M059J (cell line): Measurements from ENCODE around the gene CREB3L1. TPM values are rescaled to one million over a fixed set of nuclear protein-coding genes. Genes with fewer than 3 reads are reported as not detected.
"Not testable (repeated sequence)": the region's sequence is repeated elsewhere in the genome, so short reads cannot be mapped to it uniquely, and the experiment has no call there.

Experiments used
- DNase-seq: peaks from one replicate; pipeline ENCODE4 v3.0.0-alpha.2; 2012; ENCODE audit warnings: low read depth
- total RNA-seq: library from RNA; depleted of rRNA; stranded (reverse); fragments of >200 nt; shearing (Covaris generic); gene quantifications from 2 replicates; pipeline ENCODE4 v1.2.3, GENCODE V29; 2014

Gene CREB3L1
- total RNA-seq, 1 experiment from 2014 or later: 70.3 TPM

DNA sequence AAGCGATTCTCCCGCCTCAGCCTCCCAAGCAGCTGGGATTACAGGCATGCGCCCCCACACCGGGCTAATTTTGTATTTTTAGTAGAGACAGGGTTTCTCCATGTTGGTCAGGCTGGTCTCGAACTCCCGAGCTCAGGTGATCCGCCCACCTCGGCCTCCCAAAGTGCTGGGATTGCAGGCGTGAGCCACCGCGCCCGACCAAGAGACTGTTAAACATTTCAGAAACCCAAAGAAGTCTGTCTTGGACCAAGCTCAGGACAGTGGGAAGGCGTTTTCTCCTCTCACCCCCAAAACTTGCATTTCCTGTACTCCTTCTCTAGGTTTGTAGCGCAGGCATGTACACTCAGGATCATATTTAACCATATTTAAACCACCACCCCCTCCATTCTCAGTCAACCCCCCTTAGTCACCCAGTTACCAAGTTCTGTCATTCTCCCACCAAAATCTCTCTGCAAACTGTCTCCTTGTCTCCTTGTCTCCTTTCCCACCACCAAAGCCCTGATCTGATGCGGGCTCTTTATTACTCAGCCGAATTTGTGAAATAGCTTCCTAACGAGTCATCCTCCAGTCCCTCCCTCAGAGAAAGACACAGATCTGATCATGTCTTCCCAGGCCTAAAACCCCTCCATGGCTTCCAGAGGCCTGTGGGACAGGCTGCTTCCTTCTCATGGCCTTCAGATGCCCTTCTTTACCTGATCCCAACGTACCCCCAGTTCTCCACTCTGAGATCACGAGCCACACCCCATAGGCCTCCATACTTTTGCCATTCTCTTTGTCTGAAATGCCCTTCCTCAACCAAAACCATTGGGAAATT lies 29.0 kb upstream of the CREB3L1 start:
- DNase-seq: peak; percentile 99

DNA sequence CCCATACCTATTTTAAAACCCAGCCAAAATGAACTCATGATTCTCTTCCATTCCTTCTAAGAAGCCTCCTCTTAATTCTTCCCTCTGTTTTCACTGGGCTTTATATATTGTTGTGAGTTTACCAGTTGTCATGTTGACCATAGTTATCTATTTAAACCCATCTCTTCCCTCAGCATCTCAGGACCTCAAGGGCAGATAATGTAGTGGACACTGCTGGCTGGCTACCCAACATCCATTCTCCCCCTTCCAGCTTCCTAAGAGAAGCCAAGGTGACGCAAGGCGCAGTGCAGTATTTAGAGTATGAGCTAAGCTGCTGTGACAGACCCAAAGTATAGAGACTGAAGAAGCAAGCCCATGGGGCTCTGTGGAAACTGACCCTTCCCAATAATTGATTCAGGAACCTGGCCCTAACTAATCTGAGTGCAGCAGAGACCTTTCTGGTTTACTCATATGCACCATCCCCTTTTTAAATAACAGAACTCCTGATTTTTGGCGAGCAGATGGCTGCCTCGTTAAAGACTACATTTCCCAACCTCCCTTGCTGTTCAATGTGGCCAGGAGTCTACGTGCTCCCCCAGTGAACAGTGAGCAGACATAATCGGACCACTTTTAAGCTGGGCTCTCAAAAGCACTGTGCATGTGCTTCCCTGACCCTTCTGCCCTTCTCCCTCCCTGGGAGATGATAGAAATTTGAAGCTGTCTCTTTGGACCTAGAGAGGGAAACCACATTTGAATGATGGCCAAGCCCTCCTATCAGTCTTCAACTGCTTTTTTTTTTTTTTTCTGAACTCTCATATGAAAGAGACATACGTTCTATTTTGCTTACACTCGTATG lies 28.1 kb upstream of the CREB3L1 start:
- DNase-seq: peak; percentile 81

DNA sequence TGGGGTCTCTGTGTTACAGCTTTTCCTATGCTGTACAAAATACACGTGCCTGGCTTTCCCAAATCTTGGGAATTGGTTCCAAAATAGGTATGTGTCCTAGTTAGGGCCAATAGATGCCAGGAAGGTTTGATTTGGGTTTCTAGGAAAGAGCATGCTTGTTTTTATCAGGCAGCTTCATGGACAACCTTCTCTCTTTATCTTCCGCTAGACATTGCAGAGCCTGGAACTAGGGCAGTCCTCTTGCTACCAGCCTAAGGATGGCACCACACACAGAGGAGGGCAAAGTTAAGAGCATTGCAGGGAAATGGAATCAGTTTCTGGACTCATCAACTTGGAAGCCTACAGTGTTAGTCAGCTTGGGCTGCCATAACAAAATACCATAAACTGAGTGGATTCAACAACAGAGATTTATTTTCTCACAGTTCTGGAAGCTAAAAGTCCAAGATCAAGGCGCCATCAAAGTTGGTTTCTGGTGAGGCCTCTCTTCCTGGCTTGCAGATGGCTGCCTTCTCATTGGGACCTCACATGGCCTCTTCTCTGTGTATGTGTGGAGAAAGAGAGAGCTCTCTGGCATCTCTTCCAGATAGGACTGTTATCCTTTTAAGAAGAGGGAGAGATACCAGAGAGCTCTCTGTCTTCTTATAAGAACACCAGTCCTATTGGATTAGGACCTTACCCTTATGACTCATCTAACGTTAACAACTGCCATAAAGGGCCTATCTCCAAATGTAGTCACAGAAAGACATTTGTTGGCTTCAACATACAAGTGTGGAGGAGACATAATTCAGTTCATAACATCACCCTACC lies 27.3 kb upstream of the CREB3L1 start:
- peak; percentile 57 for DNase-seq

GRCh38 chr11:46250745-46251052 lies 26.8 kb upstream of the CREB3L1 start:
- no peak for DNase-seq

DNA sequence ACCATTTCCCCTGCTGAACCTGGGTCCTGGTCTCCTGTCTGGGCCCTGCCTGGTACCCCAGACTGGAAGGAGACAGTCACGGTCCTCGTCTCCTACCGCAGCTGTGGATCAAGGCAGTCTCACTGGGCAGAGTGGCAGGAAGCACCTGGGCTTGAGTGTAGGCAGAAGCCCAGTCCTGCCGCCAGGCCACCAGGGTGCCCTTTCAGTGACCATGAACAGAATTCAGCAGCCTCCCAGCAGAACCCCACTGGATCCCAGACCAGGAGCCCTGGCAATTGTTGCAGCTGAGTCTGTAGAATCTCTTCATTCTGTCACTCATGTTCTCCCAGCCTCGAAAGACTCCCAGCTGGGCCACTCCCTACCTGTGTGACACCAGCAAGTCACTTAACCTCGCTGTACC lies 25.5 kb upstream of the CREB3L1 start:
- no peak for DNase-seq

DNA sequence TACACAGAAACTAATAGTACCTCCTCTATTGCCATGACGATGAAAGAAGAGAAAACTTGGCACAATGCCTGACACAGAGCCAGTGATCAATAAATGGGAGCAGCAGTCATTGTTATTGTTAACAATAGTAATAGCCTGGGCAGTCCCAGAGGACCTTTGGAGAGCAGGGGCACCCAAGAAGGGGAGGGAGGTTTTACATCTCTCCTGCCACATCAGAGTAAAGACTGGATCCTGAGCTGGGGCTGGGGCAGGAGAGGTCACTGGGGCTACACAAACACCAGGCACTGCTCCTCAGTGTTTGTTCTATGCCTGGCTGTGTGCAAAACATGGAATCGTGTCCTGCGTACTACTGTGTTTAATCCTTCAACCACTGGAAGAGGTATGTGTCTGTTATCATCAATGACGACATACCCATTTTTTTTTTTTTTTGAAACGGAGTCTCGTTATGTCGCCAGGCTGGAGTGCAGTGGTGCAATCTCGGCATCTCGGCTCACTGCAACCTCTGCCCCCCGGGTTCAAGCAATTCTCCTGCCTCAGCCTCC lies 25.0 kb upstream of the CREB3L1 start:
- no peak for DNase-seq

- no peak for DNase-seq
These were observed 24.0 kb upstream of the CREB3L1 start for GRCh38 chr11:46253258-46254132.

DNA sequence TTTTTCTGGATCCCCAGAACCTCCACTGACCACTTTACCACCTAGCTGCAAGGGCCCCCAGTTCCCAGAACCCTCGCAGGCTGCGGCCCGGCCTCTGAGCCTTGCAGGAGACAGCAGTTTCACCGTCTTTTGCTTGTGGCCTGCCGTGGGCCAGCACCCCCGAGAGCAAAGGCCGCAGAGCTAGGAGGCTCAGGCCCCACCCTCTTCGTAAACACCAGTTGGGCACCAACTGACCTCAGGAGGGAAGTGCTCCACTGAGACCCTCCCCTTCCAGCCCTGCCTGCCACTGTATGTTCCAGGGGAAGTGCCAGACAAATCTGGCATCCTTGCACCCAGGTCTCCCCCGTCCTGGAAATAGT lies 23.4 kb upstream of the CREB3L1 start:
- no peak for DNase-seq

DNA sequence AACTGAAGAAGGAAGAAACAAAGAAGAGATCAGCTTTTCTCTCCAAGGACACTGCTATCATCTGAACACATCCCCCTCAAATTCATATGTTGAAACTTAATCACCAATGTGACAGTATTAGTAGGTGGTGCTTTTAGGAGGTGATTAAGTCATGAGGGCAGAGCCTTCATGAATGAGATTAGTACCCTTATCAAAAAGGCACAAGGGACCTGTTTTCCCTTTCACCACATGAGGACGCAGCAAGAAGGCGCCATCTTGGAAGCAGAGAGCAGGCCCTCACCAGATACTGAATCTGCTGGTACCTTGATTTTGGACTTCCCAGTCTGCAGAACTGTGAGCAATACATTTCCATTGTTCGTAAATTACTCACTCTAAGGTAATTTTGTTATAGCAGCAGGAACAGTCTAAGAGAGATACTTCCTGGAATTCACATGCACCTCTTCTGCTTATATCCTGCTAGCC lies 20.9 kb upstream of the CREB3L1 start:
- DNase-seq: no peak

GRCh38 chr11:46259347-46259746 lies 18.1 kb upstream of the CREB3L1 start:
- DNase-seq: not testable (repeated sequence)

GRCh38 chr11:46259971-46260560 lies 17.4 kb upstream of the CREB3L1 start:
- DNase-seq: peak; percentile 33

- no peak for DNase-seq
These were observed 14.3 kb upstream of the CREB3L1 start for GRCh38 chr11:46263120-46263519.

DNA sequence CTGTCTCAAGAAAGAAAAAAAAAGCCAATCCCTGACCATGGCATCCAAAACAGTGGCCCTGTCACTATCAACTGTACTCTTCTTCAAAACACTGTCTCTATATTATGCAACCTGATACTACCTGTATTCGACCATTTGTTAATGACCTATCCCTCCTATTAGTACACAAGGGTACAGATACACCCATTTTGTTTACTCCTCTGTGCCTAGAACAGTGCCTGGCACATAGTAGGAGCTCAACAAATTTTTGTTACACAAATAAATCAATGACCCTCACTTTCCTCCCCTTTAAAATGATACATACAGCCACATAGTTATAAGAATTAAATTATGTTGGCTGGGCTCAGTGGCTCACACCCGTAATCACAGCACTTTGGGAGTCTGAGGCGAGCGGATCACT lies 13.4 kb upstream of the CREB3L1 start:
- no peak for DNase-seq

DNA sequence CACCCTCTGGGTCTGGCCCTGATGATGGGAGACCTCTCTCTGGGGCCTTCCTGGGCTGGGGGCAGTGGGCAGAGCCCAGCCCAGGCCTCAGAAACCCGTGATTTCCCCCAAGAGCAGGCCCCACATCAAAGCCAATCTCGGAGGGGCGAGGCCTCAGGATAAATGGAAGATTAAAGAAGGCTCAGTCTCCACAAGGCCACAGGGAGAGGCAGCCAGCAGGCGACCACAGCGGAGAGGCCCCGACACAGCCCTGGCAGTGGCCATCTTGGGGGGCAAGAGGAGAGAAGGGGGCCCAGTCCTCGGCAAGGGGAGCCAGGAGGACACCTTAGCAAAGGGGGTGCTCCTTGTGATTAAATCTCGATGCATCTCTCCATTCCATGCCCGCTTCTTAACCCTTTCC lies 12.5 kb upstream of the CREB3L1 start:
- DNase-seq: no peak

- DNase-seq: no peak
These were observed 11.7 kb upstream of the CREB3L1 start for GRCh38 chr11:46265764-46266163.

- DNase-seq: no peak
These were observed 9.5 kb upstream of the CREB3L1 start for GRCh38 chr11:46267930-46268329.

DNA sequence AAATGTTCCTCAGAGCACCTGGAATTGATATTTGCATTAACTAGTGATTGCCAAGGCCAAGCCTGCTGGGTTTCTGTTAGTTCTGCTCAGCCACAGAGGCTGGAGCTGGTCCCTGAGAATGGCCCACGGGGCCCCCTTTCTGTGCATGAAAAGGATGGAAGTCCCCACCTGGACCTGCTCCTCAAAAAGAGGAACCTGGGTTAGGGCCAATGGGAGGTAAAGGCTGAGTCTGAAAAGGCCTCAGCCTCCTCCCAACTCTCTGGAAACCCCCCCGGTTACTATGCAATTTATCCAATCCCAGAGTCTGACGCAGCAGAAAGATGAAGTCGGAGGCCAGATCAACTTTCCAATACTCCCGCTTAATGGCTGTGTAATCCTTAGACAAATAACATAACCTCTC lies 6.8 kb upstream of the CREB3L1 start:
- no peak for DNase-seq

DNA sequence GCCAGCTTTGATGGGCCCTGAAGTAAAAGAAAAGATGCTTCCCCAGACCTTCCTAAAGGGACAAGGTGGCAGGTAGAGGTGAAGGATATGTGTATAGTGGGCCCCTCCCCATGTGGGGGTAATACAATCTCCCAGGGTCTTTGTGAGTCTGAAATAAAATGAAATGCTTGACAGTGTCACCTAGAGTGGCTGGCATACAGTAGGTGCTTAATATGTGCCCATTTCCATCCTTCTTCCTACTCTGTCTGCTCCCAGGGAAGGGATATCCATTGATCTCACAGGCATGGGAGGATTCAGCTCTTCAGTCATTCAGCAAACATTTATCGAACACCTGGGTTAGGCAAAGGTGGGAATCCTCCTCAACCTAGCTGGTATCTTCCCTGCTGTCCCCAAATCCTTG lies 6.1 kb upstream of the CREB3L1 start:
- DNase-seq: no peak

DNA sequence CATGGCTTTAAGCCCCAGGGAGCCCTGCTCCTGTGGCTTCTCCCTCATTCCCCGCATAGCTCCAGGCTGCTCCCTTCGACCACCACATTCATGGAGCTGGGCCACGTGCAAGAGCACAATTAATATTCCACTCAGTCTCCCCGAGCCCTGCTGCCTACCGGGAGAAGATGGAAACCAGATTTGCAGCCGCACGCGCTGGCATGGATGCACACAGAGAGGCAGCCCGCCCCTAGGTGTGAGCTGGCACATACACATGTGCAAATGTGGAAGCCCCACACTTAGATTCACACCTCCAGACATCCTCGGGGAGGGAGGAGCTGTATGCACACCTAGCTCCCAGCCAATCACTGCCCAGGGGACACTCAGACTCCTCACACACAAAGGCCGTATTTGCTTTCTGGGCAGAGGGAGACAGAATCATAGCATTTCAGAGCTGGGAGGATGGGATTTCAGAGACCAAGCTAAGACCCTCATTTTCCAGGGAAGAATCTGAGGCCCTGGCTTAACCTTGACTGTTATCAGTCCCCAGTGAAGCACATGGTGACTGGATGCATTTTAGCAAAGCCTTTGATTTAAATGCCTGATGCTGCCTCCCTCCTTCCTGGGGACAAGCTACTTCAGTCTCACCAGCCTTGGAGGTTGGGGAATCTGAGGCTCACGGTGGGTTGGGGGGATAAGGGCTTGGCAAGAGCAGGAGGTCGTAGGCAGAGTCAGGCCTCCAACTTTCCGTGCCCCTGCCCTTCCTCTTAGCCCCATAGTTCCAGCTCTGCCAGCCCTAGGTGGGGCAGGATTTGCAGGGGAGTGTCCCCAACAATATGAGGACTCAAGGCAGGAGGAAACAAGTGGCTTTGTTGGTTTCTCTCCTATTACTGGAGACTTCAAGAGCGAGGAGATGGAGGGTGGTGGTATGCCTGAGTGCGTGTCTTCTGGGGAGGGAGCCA lies 5.3 kb upstream of the CREB3L1 start:
- no peak for DNase-seq
